Lower leg skin (tissue), 4 donors: ENCODE data around the gene GDF3. TPM values are rescaled to one million over a fixed set of nuclear protein-coding genes. Genes with fewer than 3 reads are reported as not detected.
A peak's percentile ranks its signal among the peaks of the same experiment; 100 is the strongest.

Experiments
- DNase-seq, 2 donors: peaks; one replicate each; pipeline ENCODE4 v3.0.0-alpha.2; 2019; ENCODE audit warnings: low spot score in 2 of 2
- H3K4me3 ChIP-seq: fragments of 200-600 bp; sonication (generic); 2 replicates; pipeline ENCODE4 v1.5.1; 2017; ENCODE audit warnings: mild to moderate bottlenecking, low read depth; ENCODE audit not compliant: poor library complexity, severe bottlenecking
- POLR2A ChIP-seq, 2 donors: fragments of 450-650 bp; IDR thresholded peaks; one replicate each; pipeline ENCODE4 v1.6.1; 2016 to 2017; ENCODE audit warnings: antibody characterized with exemption in 2 of 2, mild to moderate bottlenecking in 1 of 2, moderate library complexity in 1 of 2
- WGBS, 2 donors: methylation state at CpG; one replicate each; pipeline ENCODE4 v1.1.5; 2018; 5-methylcytosine and 5-hydroxymethylcytosine counted together
- intact Hi-C: fragments of 100-400 bp; cut with DNase I; formaldehyde crosslinking; loops from one replicate; pipeline ENCODE4 v1.15.0; 2023; ENCODE audit warnings: low total_unique reads
- total RNA-seq, 4 donors: library from RNA; depleted of rRNA; stranded (reverse); fragments of >200 nt; gene quantifications; one replicate each; pipeline ENCODE4 v1.1.0, GENCODE V29; 2016
- TF ChIP-seq, protein P1 (sequence below), 3 donors: fragments of 450-650 bp; IDR thresholded peaks; one replicate each; pipeline ENCODE4 v1.5.1; 2016; ENCODE audit warnings: antibody characterized with exemption in 3 of 3, mild to moderate bottlenecking in 3 of 3, moderate library complexity in 2 of 3

The GDF3 gene
- total RNA-seq, 4 donors from 2014 or later = not detected

DNA sequence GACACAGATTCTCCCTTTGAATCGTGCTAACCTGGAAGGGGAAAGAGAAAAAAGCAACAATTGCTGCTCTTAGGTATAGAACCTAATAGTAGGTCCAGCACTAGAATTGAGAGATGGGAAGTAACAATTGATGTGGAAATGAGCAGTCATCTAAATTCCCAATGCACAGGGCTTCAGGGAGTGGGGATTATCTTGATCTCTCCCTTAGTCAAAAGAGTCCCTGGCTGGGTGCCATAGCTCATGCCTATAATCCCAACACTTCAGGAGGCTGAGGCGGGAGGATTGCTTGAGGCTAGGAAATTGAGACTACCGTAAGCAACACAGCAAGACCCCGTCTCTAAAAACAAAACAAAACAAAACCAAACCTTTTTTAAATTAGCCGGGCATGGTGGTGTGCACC, 33.8 kb downstream of the GDF3 start:
- WGBS, 2 donors = 70 to 80% methylated on average over 5 of the region's 5 CpGs
- intact Hi-C loops = no loop called here
- H3K4me3 ChIP-seq = no peak overlapping the region
- no peak for DNase-seq
- TF ChIP-seq, protein P1, sequence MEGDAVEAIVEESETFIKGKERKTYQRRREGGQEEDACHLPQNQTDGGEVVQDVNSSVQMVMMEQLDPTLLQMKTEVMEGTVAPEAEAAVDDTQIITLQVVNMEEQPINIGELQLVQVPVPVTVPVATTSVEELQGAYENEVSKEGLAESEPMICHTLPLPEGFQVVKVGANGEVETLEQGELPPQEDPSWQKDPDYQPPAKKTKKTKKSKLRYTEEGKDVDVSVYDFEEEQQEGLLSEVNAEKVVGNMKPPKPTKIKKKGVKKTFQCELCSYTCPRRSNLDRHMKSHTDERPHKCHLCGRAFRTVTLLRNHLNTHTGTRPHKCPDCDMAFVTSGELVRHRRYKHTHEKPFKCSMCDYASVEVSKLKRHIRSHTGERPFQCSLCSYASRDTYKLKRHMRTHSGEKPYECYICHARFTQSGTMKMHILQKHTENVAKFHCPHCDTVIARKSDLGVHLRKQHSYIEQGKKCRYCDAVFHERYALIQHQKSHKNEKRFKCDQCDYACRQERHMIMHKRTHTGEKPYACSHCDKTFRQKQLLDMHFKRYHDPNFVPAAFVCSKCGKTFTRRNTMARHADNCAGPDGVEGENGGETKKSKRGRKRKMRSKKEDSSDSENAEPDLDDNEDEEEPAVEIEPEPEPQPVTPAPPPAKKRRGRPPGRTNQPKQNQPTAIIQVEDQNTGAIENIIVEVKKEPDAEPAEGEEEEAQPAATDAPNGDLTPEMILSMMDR (IDR thresholded peaks at IDR 0.05) = no peak
- TF ChIP-seq POLR2A (IDR thresholded peaks at IDR 0.05) = no peak

- no peak for DNase-seq
- intact Hi-C loops = no loop called here
- no peak overlapping the region for H3K4me3 ChIP-seq
- 81 to 85% methylated on average over 5 of the region's 5 CpGs for WGBS, 2 donors
- TF ChIP-seq POLR2A (IDR thresholded peaks at IDR 0.05) = no peak
- TF ChIP-seq, protein P1 (IDR thresholded peaks at IDR 0.05) = no peak
Measured at GRCh38 chr12:7656121-7656520, 39.5 kb downstream of the GDF3 start.

GRCh38 chr12:7650091-7650490, 45.5 kb downstream of the GDF3 start:
- intact Hi-C loops = no loop called here
- H3K4me3 ChIP-seq = no peak overlapping the region
- TF ChIP-seq, protein P1 (IDR thresholded peaks at IDR 0.05) = no peak
- no peak for TF ChIP-seq POLR2A (IDR thresholded peaks at IDR 0.05)
- 68 to 74% methylated on average over 5 of the region's 5 CpGs for WGBS, 2 donors
- DNase-seq = no peak

DNA sequence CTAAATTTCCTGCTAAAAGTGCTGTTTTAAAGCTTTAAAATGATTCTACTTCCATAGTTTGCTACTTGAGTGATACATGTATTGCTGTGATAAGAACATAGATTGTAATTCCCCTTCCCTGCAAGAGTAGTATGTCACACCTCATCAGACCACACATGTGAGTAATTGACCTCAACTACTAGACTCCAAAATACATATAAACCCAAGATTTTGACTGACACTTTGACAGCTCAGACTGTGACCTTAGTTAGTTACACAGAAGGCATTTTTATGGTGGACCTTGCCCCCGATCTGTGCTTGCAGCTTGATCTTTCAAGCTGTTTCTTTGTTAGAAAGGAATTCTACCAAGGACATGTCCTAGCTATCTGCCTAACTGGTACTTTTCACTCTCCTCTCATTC, 48.5 kb downstream of the GDF3 start:
- no peak for TF ChIP-seq POLR2A (IDR thresholded peaks at IDR 0.05)
- TF ChIP-seq, protein P1 (IDR thresholded peaks at IDR 0.05) = no peak

GRCh38 chr12:7646178-7646475, 49.4 kb downstream of the GDF3 start:
- intact Hi-C loops = no loop called here
- 53 to 64% methylated on average over 3 of the region's 3 CpGs for WGBS, 2 donors
- no peak for DNase-seq
- TF ChIP-seq, protein P1 (IDR thresholded peaks at IDR 0.05) = no peak
- no peak for TF ChIP-seq POLR2A (IDR thresholded peaks at IDR 0.05)
- no peak overlapping the region for H3K4me3 ChIP-seq

More for the DNA sequence above, 48.5 kb downstream of the GDF3 start:
- intact Hi-C loops = no loop called here
- H3K4me3 ChIP-seq = no peak overlapping the region
- 0 to 33% methylated on average over 1 of the region's 1 CpG for WGBS, 2 donors
- no peak for DNase-seq

GRCh38 chr12:7645395-7646177, 50.0 kb downstream of the GDF3 start:
- WGBS, 2 donors = 29 to 32% methylated on average over 8 of the region's 8 CpGs
- TF ChIP-seq POLR2A (IDR thresholded peaks at IDR 0.05) = no peak
- TF ChIP-seq, protein P1 (IDR thresholded peaks at IDR 0.05) = peak in 1 of 3 donors; percentile 65
- DNase-seq = no peak
- intact Hi-C loops = no loop called here
- H3K4me3 ChIP-seq = no peak overlapping the region
